Measurements from ENCODE around the gene ANGPTL5. TPM values are rescaled to one million over a fixed set of nuclear protein-coding genes. Genes with fewer than 3 reads are reported as not detected.
"Not testable (repeated sequence)": the region's sequence is repeated elsewhere in the genome, so short reads cannot be mapped to it uniquely, and the experiment has no call there.

Gene ANGPTL5
- total and polyA plus RNA-seq, 4 donors, result 1.3 to 3.3 TPM; not detected in 2

GRCh38 chr11:101852260-101852659 is 64.1 kb downstream of the ANGPTL5 start:
- H3K27ac ChIP-seq (ENCODE audit: low read depth in 1 of 2, low read length in 2 of 2); H3K9me3 ChIP-seq (ENCODE audit: control insufficient read depth, low read length); H3K4me3 ChIP-seq (ENCODE audit: low read length in 2 of 2); ATAC-seq (ENCODE audit: low FRiP score); intact Hi-C loops (cut with DNase I); H3K36me3 ChIP-seq (ENCODE audit: control insufficient read depth in 1 of 2, insufficient read depth in 2 of 2, low read length in 1 of 2); DNase-seq; H3K4me1 ChIP-seq (ENCODE audit: control insufficient read depth in 1 of 2, insufficient read depth in 2 of 2, low read length in 2 of 2); H3K27me3 ChIP-seq (ENCODE audit: control insufficient read depth in 1 of 2, insufficient read depth in 2 of 2, low read length in 1 of 2): not testable (repeated sequence)
- 90 to 96% methylated on average over 9 to 11 of the region's 11 CpGs for WGBS, 2 donors

GRCh38 chr11:101848262-101848661 is 68.1 kb downstream of the ANGPTL5 start:
- ATAC-seq (ENCODE audit: low FRiP score), result no peak
- intact Hi-C loops (cut with DNase I), result loop anchor here (5.0 to 10.0 kb wide), 2 partner anchors 391 to 873 kb away; no protein-coding TSS in a partner anchor
- Histone ChIP-seq H3K4me1 (ENCODE audit: control insufficient read depth in 1 of 2, insufficient read depth in 2 of 2, low read length in 2 of 2) (no peaks in the 10 kb centered on the region), H3K4me3 (ENCODE audit: low read length in 2 of 2) (no peak overlapping the region), H3K9me3 (ENCODE audit: control insufficient read depth, low read length) (no peaks in the 10 kb centered on the region), H3K27ac (ENCODE audit: low read depth in 1 of 2, low read length in 2 of 2) (no peak overlapping the region), H3K27me3 (ENCODE audit: control insufficient read depth in 1 of 2, insufficient read depth in 2 of 2, low read length in 1 of 2) (no peaks in the 10 kb centered on the region), H3K36me3 (ENCODE audit: control insufficient read depth in 1 of 2, insufficient read depth in 2 of 2, low read length in 1 of 2) (no peaks in the 10 kb centered on the region)
- no peak for DNase-seq
- 13 to 15% methylated on average over 2 of the region's 2 CpGs for WGBS, 2 donors

GRCh38 chr11:101844608-101845007 is 71.7 kb downstream of the ANGPTL5 start:
- H3K4me1 ChIP-seq (ENCODE audit: control insufficient read depth in 1 of 2, insufficient read depth in 2 of 2, low read length in 2 of 2), result no peaks in the 10 kb centered on the region
- no peak overlapping the region for H3K27ac ChIP-seq (ENCODE audit: low read depth in 1 of 2, low read length in 2 of 2)
- intact Hi-C loops (cut with DNase I), result loop anchor here (5.0 to 10.0 kb wide), 2 partner anchors 387 to 870 kb away; no protein-coding TSS in a partner anchor
- no peak for DNase-seq
- H3K27me3 ChIP-seq (ENCODE audit: control insufficient read depth in 1 of 2, insufficient read depth in 2 of 2, low read length in 1 of 2), result no peaks in the 10 kb centered on the region
- H3K36me3 ChIP-seq (ENCODE audit: control insufficient read depth in 1 of 2, insufficient read depth in 2 of 2, low read length in 1 of 2), result no peaks in the 10 kb centered on the region
- no peak overlapping the region for H3K4me3 ChIP-seq (ENCODE audit: low read length in 2 of 2)
- no peak for ATAC-seq (ENCODE audit: low FRiP score)
- H3K9me3 ChIP-seq (ENCODE audit: control insufficient read depth, low read length), result peaks cover 2% of the 10 kb centered on the region

GRCh38 chr11:101840704-101841103 is 75.6 kb downstream of the ANGPTL5 start:
- Histone ChIP-seq H3K36me3 (ENCODE audit: control insufficient read depth in 1 of 2, insufficient read depth in 2 of 2, low read length in 1 of 2) (no peaks in the 10 kb centered on the region), H3K9me3 (ENCODE audit: control insufficient read depth, low read length) (peaks cover 2% of the 10 kb centered on the region), H3K4me3 (ENCODE audit: low read length in 2 of 2) (no peak overlapping the region), H3K27ac (ENCODE audit: low read depth in 1 of 2, low read length in 2 of 2) (no peak overlapping the region), H3K27me3 (ENCODE audit: control insufficient read depth in 1 of 2, insufficient read depth in 2 of 2, low read length in 1 of 2) (no peaks in the 10 kb centered on the region), H3K4me1 (ENCODE audit: control insufficient read depth in 1 of 2, insufficient read depth in 2 of 2, low read length in 2 of 2) (no peaks in the 10 kb centered on the region)
- DNase-seq (no peak), ATAC-seq (ENCODE audit: low FRiP score) (no peak)
- WGBS, 2 donors, result 93% methylated on average over 2 of the region's 2 CpGs
- intact Hi-C loops (cut with DNase I), result loop anchor here in 1 of 2 donors (10.0 kb wide), 1 partner anchor 866 kb away; no protein-coding TSS in a partner anchor

Other genes starting within 250 kb of the ANGPTL5 start
- 10 to 100 TPM in 1 of 2 donors, 1 to 10 TPM in 1; 9.8 to 13.2 TPM for gene CEP126, start 1.5 kb downstream of the ANGPTL5 start, total RNA-seq
- 10 to 100 TPM in 1 of 2 donors, 1 to 10 TPM in 1; 3.0 to 14.7 TPM for gene CEP126, start 1.5 kb downstream of the ANGPTL5 start, polyA plus RNA-seq
- 1 to 10 TPM; 3.2 to 5.4 TPM for gene CFAP300, start 130.9 kb upstream of the ANGPTL5 start, total RNA-seq
- 1 to 10 TPM; 2.3 to 2.6 TPM for gene CFAP300, start 130.9 kb upstream of the ANGPTL5 start, polyA plus RNA-seq
- 100 to 1,000 TPM; 215 to 393 TPM for gene YAP1, start 193.9 kb upstream of the ANGPTL5 start, total RNA-seq
- 10 to 100 TPM; 76.0 to 77.5 TPM for gene YAP1, start 193.9 kb upstream of the ANGPTL5 start, polyA plus RNA-seq

Data from aorta (tissue), 5 donors.